Left lung (tissue), 10 donors: ENCODE measurements around the gene CLEC5A. TPM values are rescaled to one million over a fixed set of nuclear protein-coding genes. Genes with fewer than 3 reads are reported as not detected.
"Not testable (repeated sequence)": the region's sequence is repeated elsewhere in the genome, so short reads cannot be mapped to it uniquely, and the experiment has no call there.

Source experiments
- ATAC-seq: fragments of 200-7000 bp; cut with Tn5 transposase; one replicate; pipeline ENCODE4 v1.9.1; 2020; ENCODE audit warnings: moderate library complexity
- DNase-seq, 4 donors: peaks; one replicate each; pipeline ENCODE4 v3.0.0-alpha.2; 2013 to 2020
- H3K27ac ChIP-seq, 2 donors: fragments of 200-600 bp; sonication (generic) in 1 of 2; one replicate each; pipeline versions ENCODE4 v1.5.0 to v1.8.0; 2020 to 2021
- H3K27me3 ChIP-seq, 2 donors: fragments of 200-600 bp; sonication (generic) in 1 of 2; one replicate each; pipeline versions ENCODE4 v1.5.0 to v1.8.0; 2020 to 2021
- H3K36me3 ChIP-seq, 2 donors: fragments of 200-600 bp; sonication (generic) in 1 of 2; one replicate each; pipeline versions ENCODE4 v1.5.0 to v1.8.0; 2020 to 2021
- H3K4me1 ChIP-seq, 2 donors: fragments of 200-600 bp; one replicate each; pipeline ENCODE4 v1.8.0; 2021
- H3K4me3 ChIP-seq, 2 donors: fragments of 200-600 bp; sonication (generic) in 1 of 2; one replicate each; pipeline versions ENCODE4 v1.5.0 to v1.8.0; 2020 to 2021; ENCODE audit warnings: mild to moderate bottlenecking in 1 of 2
- H3K9me3 ChIP-seq, 2 donors: fragments of 200-600 bp; sonication (generic) in 1 of 2; one replicate each; pipeline versions ENCODE4 v1.5.0 to v1.8.0; 2020 to 2021
- CTCF ChIP-seq, 2 donors: fragments of 200-600 bp; sonication (generic) in 1 of 2; IDR thresholded peaks; one replicate each; pipeline versions ENCODE4 v1.5.0 to v1.8.0; 2021; ENCODE audit warnings: antibody characterized with exemption in 2 of 2
- intact Hi-C, 2 donors: fragments of 100-400 bp; cut with DNase I; formaldehyde crosslinking; loops; one replicate each; pipeline versions ENCODE4 v1.11.2 to v1.14.2; 2022
- polyA plus RNA-seq, 6 donors: library from polyadenylated mRNA; unstranded; fragments of 120-200 nt; gene quantifications; one replicate each; pipeline ENCODE4 v1.2.1, GENCODE V29; 2013; ENCODE audit not compliant: insufficient read length in 6 of 6
- total RNA-seq, 2 donors: library from RNA; stranded (reverse); fragmentation: NEBNext Ultra II Directional; extraction: Animal tissue kit (Norgen Biotek cat#: 25700); gene quantifications; one replicate each; pipeline ENCODE4 v1.2.1, GENCODE V29; 2021
- donor health status: DM: no; HTN: yes; CAD: no.
- donor health status: DM: no; HTN: no; CAD: no.

The CLEC5A gene
- total and polyA plus RNA-seq, 8 donors, result 0.29 to 12.6 (median 0.92) TPM

- intact Hi-C loops, result no loop called here
- Histone ChIP-seq H3K4me3 (no peak overlapping the region), H3K27ac (no peak overlapping the region), H3K4me1 (no peaks in the 10 kb centered on the region), H3K27me3 (no peaks in the 10 kb centered on the region), H3K36me3 (no peaks in the 10 kb centered on the region), H3K9me3 (peaks cover 0 to 2% of the 10 kb centered on the region in 2 donors)
- DNase-seq, result no peak
- TF ChIP-seq CTCF (IDR thresholded peaks at IDR 0.05), result no peak
- no peak for ATAC-seq
Observed at GRCh38 chr7:141920281-141920680, 26.5 kb downstream of the CLEC5A start.

GRCh38 chr7:141916099-141916498 lies 30.7 kb downstream of the CLEC5A start, which contains the start of gene OR9A4:
TSS of gene OR9A4 (plus strand) at chr7:141916399. CDS start at chr7:141918876, 2,477 bp downstream.
- Histone ChIP-seq H3K4me1 (no peaks in the 10 kb centered on the region), H3K9me3 (no peaks in the 10 kb centered on the region), H3K36me3 (no peaks in the 10 kb centered on the region), H3K4me3 (no peak within 1 kb of the TSS), H3K27me3 (no peaks in the 10 kb centered on the region), H3K27ac (no peak within 1 kb of the TSS)
- DNase-seq, result no peak
- intact Hi-C loops, result no loop called here
- ATAC-seq, result no peak
- TF ChIP-seq CTCF (IDR thresholded peaks at IDR 0.05), result no peak

- H3K4me1 ChIP-seq, result no peaks in the 10 kb centered on the region
- H3K4me3 ChIP-seq, result no peak overlapping the region
- H3K9me3 ChIP-seq, result no peaks in the 10 kb centered on the region
- ATAC-seq (no peak), DNase-seq (no peak)
- H3K27ac ChIP-seq, result no peak overlapping the region
- intact Hi-C loops, result no loop called here
- no peaks in the 10 kb centered on the region for H3K27me3 ChIP-seq
- H3K36me3 ChIP-seq, result no peaks in the 10 kb centered on the region
- no peak for TF ChIP-seq CTCF (IDR thresholded peaks at IDR 0.05)
Observed at GRCh38 chr7:141915565-141915964, 31.2 kb downstream of the CLEC5A start.

GRCh38 chr7:141911391-141911790 lies 35.4 kb downstream of the CLEC5A start:
- no peak overlapping the region for H3K4me3 ChIP-seq

GRCh38 chr7:141906285-141906684 lies 40.5 kb downstream of the CLEC5A start:
- no peaks in the 10 kb centered on the region for H3K36me3 ChIP-seq
- no peaks in the 10 kb centered on the region for H3K4me1 ChIP-seq
- no peak overlapping the region for H3K4me3 ChIP-seq
- intact Hi-C loops, result no loop called here
- DNase-seq, result no peak
- H3K27ac ChIP-seq, result no peak overlapping the region
- TF ChIP-seq CTCF (IDR thresholded peaks at IDR 0.05), result no peak
- no peaks in the 10 kb centered on the region for H3K9me3 ChIP-seq
- H3K27me3 ChIP-seq, result no peaks in the 10 kb centered on the region
- ATAC-seq, result no peak

More at GRCh38 chr7:141911391-141911790, 35.4 kb downstream of the CLEC5A start:
- Histone ChIP-seq H3K36me3 (no peaks in the 10 kb centered on the region), H3K27ac (no peak overlapping the region), H3K9me3 (no peaks in the 10 kb centered on the region), H3K27me3 (no peaks in the 10 kb centered on the region), H3K4me1 (no peaks in the 10 kb centered on the region)
- intact Hi-C loops, result no loop called here
- no peak for ATAC-seq
- TF ChIP-seq CTCF (IDR thresholded peaks at IDR 0.05), result no peak
- no peak for DNase-seq

- H3K36me3 ChIP-seq, H3K4me3 ChIP-seq, DNase-seq, H3K27me3 ChIP-seq, ATAC-seq, H3K27ac ChIP-seq, H3K4me1 ChIP-seq, H3K9me3 ChIP-seq, intact Hi-C loops: not testable (repeated sequence)
Observed at GRCh38 chr7:141899366-141899765, 47.4 kb downstream of the CLEC5A start.
